Keratinocyte (primary cell): ENCODE measurements around the gene XYLB. TPM values are rescaled to one million over a fixed set of nuclear protein-coding genes. Genes with fewer than 3 reads are reported as not detected.

Experiments used
- DNase-seq: peaks from one replicate; pipeline ENCODE4 v3.0.0-alpha.2; 2011; ENCODE audit warnings: low read depth, missing footprints, low spot score
- FAIRE-seq: peaks from 2 replicates; lab custom pipeline; 2011; peaks lifted over from hg19 to GRCh38; lab: Jason Lieb, UNC
- H2AFZ ChIP-seq: 2 replicates; pipeline ENCODE4 v1.6.0; 2012; ENCODE audit warnings: low read length, control low read depth, inconsistent platforms; ENCODE audit not compliant: control insufficient read depth
- H3K27ac ChIP-seq: 2 replicates; pipeline ENCODE4 v1.5.1; 2011; ENCODE audit warnings: low read length; ENCODE audit not compliant: control insufficient read depth, insufficient read depth
- H3K27me3 ChIP-seq: 3 replicates; pipeline ENCODE4 v1.6.0; 2011; ENCODE audit warnings: low read length; ENCODE audit not compliant: control insufficient read depth, insufficient read depth; ENCODE audit errors: extremely low read depth
- H3K36me3 ChIP-seq, 2 experiments: 2 replicates in 1 of 2; 3 replicates in 1 of 2; pipeline ENCODE4 v1.5.1; 2011; ENCODE audit warnings: low read length in 2 of 2, mild to moderate bottlenecking in 1 of 2; ENCODE audit not compliant: control insufficient read depth in 2 of 2, insufficient read depth in 2 of 2; ENCODE audit errors: extremely low read depth in 1 of 2
- H3K4me1 ChIP-seq: 3 replicates; pipeline ENCODE4 v1.5.1; 2011; ENCODE audit warnings: low read length; ENCODE audit not compliant: control insufficient read depth, insufficient read depth; ENCODE audit errors: extremely low read depth
- H3K4me2 ChIP-seq: 3 replicates; pipeline ENCODE4 v1.6.0; 2011; ENCODE audit warnings: low read depth, low read length; ENCODE audit not compliant: control insufficient read depth, insufficient read depth; ENCODE audit errors: extremely low read depth
- H3K4me3 ChIP-seq, 3 experiments: fragments of 200-600 bp in 1 of 3; sonication (generic) in 1 of 3; 2 replicates in 2 of 3; 3 replicates in 1 of 3; pipeline ENCODE4 v1.5.1; 2011 to 2016; ENCODE audit warnings: low read length in 3 of 3, mild to moderate bottlenecking in 3 of 3, control low read depth in 2 of 3, inconsistent platforms in 1 of 3, low read depth in 1 of 3, mixed read lengths in 1 of 3, mixed run types in 1 of 3, moderate library complexity in 1 of 3; ENCODE audit not compliant: control insufficient read depth in 2 of 3, insufficient read depth in 2 of 3; ENCODE audit errors: extremely low read depth in 1 of 3
- H3K79me2 ChIP-seq: 2 replicates; pipeline ENCODE4 v1.6.0; 2012; ENCODE audit warnings: low read length; ENCODE audit not compliant: control insufficient read depth, insufficient read depth
- H3K9ac ChIP-seq: 3 replicates; pipeline ENCODE4 v1.6.0; 2011; ENCODE audit warnings: low read length; ENCODE audit not compliant: control insufficient read depth, insufficient read depth; ENCODE audit errors: extremely low read depth
- H3K9me1 ChIP-seq: 3 replicates; pipeline ENCODE4 v1.6.0; 2011; ENCODE audit warnings: low read length; ENCODE audit not compliant: control insufficient read depth, insufficient read depth; ENCODE audit errors: extremely low read depth
- H3K9me3 ChIP-seq: 2 replicates; pipeline ENCODE4 v1.5.1; 2012; ENCODE audit warnings: low read depth, low read length; ENCODE audit not compliant: control insufficient read depth
- H4K20me1 ChIP-seq: 3 replicates; pipeline ENCODE4 v1.6.0; 2011; ENCODE audit warnings: low read length; ENCODE audit not compliant: control insufficient read depth, insufficient read depth; ENCODE audit errors: extremely low read depth
- EZH2 ChIP-seq: IDR thresholded peaks from one replicate; pipeline ENCODE4 v1.6.1; 2012; ENCODE audit warnings: inconsistent platforms, mild to moderate bottlenecking, low read length, moderate library complexity
- dilution Hi-C: fragments of 300-500 bp; cut with MboI; formaldehyde crosslinking; loops from one replicate; pipeline ENCODE4 v1.7.0; 2020; ENCODE audit warnings: low sequenced_read_pairs; ENCODE audit not compliant: extremely low pct_ligation_motif_present
- polyA plus RNA-seq, 5 experiments: library from polyadenylated mRNA; depleted of rRNA in 3 of 5; stranded (reverse) in 3 of 5; stranded (forward) in 1 of 5; unstranded in 1 of 5; fragments of >200 nt; gene quantifications; 1 replicate in 1 of 5; 2 replicates in 3 of 5; 3 replicates in 1 of 5; pipeline versions ENCODE4 v1.2.1 to v1.2.3, GENCODE V29; 2011 to 2012; ENCODE audit warnings: missing spikeins in 2 of 5, low read depth in 1 of 5, low replicate concordance in 1 of 5
- TF ChIP-seq, protein P1 (sequence below), 3 experiments: IDR thresholded peaks in 1 of 3; conservative IDR thresholded peaks in 1 of 3; optimal IDR thresholded peaks in 1 of 3; 2 replicates in 2 of 3; 3 replicates in 1 of 3; pipeline versions ENCODE3 to v1.5.1; 2011; ENCODE audit warnings: low read length in 3 of 3, mild to moderate bottlenecking in 3 of 3, moderate library complexity in 2 of 3, control low read depth in 1 of 3, inconsistent platforms in 1 of 3; ENCODE audit not compliant: insufficient read depth in 2 of 3; ENCODE audit errors: extremely low read depth in 1 of 3

XYLB gene
- polyA plus RNA-seq, 1 donor (not counting 4 experiments of a cell fraction or from before 2014, with no cell fraction given), result 1.8 TPM

DNA sequence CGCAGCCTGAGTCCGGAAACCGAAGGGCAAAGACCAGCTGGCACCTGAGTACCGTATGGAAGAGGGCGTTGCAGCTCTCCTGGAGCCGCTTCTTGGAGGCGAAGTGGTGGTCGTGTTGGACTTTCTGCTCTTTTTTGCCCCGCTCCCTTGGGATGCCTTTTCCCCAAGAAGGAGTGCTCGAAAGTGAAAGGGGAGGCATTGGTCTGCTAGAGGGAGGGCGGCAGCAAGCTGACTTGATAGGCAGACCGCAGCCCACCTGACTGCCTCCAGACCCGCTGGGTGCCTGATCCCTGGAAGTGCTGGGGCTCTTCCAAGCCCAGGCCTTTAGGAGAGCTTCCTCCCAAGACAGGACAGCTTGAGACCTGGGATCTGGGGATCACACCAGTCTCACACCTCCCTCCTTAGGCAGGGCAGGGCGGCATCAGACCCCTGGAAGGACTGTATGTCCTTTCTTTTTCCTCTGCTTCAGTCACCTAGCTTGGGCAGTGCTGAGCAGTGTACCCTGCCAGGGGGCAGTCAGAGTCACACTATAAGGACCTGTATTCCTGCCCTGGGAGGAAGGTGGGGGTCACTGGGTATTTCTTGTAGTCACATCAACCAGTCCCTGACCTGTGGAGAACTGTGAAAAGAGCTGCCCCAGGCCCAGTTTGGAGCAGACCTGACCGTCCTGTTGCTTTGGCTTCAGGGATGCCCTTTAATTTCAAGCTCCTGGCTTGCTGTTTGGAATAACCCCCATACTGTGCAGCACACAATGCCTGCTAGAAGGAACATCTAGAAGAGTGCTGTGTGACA, 109.2 kb downstream of the XYLB start:
- dilution Hi-C loops, result no loop called here
- peak overlapping the region; percentile 47 for H3K9ac ChIP-seq

DNA sequence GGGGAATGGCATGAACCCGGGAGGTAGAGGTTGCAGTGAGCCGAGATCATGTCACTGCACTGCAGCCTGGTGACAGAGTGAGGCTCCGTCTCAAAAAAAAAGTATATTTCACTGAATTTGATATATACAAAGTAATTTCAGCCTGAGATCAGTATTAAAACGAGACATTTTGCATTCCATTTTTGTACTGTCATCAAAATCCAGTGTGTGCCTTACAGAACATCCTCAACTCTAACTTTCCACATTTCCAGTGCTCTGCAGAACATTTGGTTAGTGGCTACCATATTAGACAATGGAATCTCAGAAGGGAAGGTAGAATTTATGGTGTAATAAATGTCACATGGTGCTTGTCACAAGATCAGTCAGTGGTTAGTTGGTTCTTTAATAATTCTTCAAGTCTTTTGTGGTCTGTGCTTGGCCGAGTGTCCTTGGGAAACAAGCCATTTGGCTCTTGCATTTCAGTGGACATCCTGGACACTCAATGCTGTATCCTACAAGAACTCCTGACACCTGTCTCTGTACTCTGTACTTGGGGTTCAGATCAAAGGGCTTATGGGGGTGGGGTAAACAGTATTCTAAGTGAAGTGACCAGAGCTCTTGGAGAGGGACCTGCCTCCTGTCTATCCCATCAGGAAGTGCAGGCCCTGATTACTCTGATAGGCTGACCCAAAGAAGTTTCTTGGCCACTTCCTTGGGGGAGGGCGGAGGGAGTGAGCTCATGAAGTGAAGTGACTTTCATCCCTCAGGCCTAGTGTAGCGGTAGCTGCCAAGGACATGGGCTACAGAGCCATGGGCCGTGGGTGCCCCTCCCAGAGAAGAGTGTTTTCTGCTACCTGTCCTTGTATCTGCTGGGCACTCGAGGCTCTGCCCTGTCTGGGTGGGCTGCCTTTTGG, 110.8 kb downstream of the XYLB start:
- DNase-seq (no peak), FAIRE-seq (no peak)
- Histone ChIP-seq H3K4me3 (no peak overlapping the region), H3K4me2 (no peak overlapping the region), H3K4me1 (peaks cover 3% of the 10 kb centered on the region), H3K27me3 (no peaks in the 10 kb centered on the region), H3K9me3 (no peaks in the 10 kb centered on the region), H3K27ac (no peak overlapping the region), H2AFZ (no peak overlapping the region), H4K20me1 (no peaks in the 10 kb centered on the region), H3K36me3 (no peaks in the 10 kb centered on the region), H3K79me2 (no peaks in the 10 kb centered on the region), H3K9me1 (no peaks in the 10 kb centered on the region), H3K9ac (no peak overlapping the region)
- dilution Hi-C loops, result no loop called here
- no peak for TF ChIP-seq EZH2

More for the DNA sequence above, 109.2 kb downstream of the XYLB start:
- peaks cover 3% of the 10 kb centered on the region for H3K4me1 ChIP-seq
- H3K4me3 ChIP-seq, result peak overlapping the region; percentile 51 to 76 (median 60)
- no peaks in the 10 kb centered on the region for H3K36me3 ChIP-seq
- no peaks in the 10 kb centered on the region for H3K79me2 ChIP-seq
- H4K20me1 ChIP-seq, result no peaks in the 10 kb centered on the region
- peak overlapping the region; percentile 82 for H3K4me2 ChIP-seq
- H3K27ac ChIP-seq, result no peak overlapping the region
- TF ChIP-seq EZH2, result no peak
- TF ChIP-seq, protein P1, sequence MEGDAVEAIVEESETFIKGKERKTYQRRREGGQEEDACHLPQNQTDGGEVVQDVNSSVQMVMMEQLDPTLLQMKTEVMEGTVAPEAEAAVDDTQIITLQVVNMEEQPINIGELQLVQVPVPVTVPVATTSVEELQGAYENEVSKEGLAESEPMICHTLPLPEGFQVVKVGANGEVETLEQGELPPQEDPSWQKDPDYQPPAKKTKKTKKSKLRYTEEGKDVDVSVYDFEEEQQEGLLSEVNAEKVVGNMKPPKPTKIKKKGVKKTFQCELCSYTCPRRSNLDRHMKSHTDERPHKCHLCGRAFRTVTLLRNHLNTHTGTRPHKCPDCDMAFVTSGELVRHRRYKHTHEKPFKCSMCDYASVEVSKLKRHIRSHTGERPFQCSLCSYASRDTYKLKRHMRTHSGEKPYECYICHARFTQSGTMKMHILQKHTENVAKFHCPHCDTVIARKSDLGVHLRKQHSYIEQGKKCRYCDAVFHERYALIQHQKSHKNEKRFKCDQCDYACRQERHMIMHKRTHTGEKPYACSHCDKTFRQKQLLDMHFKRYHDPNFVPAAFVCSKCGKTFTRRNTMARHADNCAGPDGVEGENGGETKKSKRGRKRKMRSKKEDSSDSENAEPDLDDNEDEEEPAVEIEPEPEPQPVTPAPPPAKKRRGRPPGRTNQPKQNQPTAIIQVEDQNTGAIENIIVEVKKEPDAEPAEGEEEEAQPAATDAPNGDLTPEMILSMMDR (optimal IDR thresholded peaks at IDR 0.05 in 1 of 3, IDR thresholded peaks at IDR 0.05 in 1 of 3, conservative IDR thresholded peaks at IDR 0.05 in 1 of 3; ENCODE audit: extremely low read depth in 1 of 3, insufficient read depth in 2 of 3, low read length in 3 of 3), result no peak
- peak overlapping the region; percentile 79 for H2AFZ ChIP-seq
- FAIRE-seq (no peak), DNase-seq (no peak)
- no peaks in the 10 kb centered on the region for H3K9me3 ChIP-seq
- H3K27me3 ChIP-seq, result no peaks in the 10 kb centered on the region
- H3K9me1 ChIP-seq, result no peaks in the 10 kb centered on the region
